ENCODE data around the gene RCVRN. TPM values are rescaled to one million over a fixed set of nuclear protein-coding genes. Genes with fewer than 3 reads are reported as not detected.

Gene RCVRN
- total and polyA plus RNA-seq, 2 of the 8 experiments (the other 6 are each of a cell fraction or from before 2014, with no cell fraction given) = not detected

DNA sequence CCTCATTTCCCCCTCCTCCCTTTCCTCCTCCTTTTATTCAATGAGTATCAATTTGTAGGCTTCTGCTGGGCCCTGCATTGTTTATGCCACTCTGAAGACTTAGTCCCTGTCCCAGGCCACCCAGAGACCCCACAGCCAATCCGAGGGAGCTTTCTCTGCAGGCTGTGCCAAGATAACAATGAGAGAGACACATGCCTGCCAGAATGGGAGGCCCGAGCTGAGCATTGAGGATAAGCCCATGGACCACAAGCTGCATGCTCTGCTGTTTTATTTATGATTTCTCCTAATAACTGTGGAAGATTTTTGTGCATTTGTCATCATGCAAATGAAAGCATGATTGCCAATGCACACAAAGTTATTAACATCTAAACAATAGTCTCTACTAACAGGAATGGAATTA is 3.0 kb downstream of the RCVRN start:
- H3K14ac ChIP-seq (ENCODE audit: insufficient read length) = no peak overlapping the region
- no peak overlapping the region for H3K27ac ChIP-seq (ENCODE audit: low read depth, low read length)
- no peaks in the 10 kb centered on the region for H3K79me1 ChIP-seq (ENCODE audit: low read depth, low read length)
- DNase-seq (ENCODE audit: low read depth in 1 of 2, low spot score in 2 of 2) (no peak), FAIRE-seq (no peak)
- no peak overlapping the region for H2BK20ac ChIP-seq (ENCODE audit: low read length)
- POLR2A ChIA-PET (ENCODE audit: partially characterized antibody) = no interaction called here
- no peaks in the 10 kb centered on the region for H3K27me3 ChIP-seq (replicated peaks in 1 of 4; ENCODE audit: control insufficient read depth in 3 of 4, extremely low read depth in 1 of 4, insufficient read depth in 3 of 4, low read length in 3 of 4)
- no peak overlapping the region for H3K56ac ChIP-seq (replicated peaks; ENCODE audit: insufficient read length, low read depth, low read length)
- H3K4ac ChIP-seq (replicated peaks; ENCODE audit: insufficient read length, low read depth, low read length) = no peak overlapping the region
- no peaks in the 10 kb centered on the region for H4K20me1 ChIP-seq (replicated peaks in 1 of 2; ENCODE audit: control insufficient read depth in 1 of 2, insufficient read depth in 2 of 2, low read length in 2 of 2)
- no peak overlapping the region for H2BK15ac ChIP-seq (ENCODE audit: low read length)
- H4K91ac ChIP-seq (replicated peaks; ENCODE audit: insufficient read length, low read length) = no peak overlapping the region
- H3K23me2 ChIP-seq (ENCODE audit: low read depth, low read length) = no peaks in the 10 kb centered on the region
- H3K9me3 ChIP-seq (ENCODE audit: insufficient read depth in 2 of 2, low read depth in 1 of 2, low read length in 1 of 2) = no peaks in the 10 kb centered on the region
- no peak overlapping the region for H2BK12ac ChIP-seq (ENCODE audit: low read depth, low read length)
- no peak overlapping the region for H2BK5ac ChIP-seq (ENCODE audit: low read depth, low read length)
- no peak overlapping the region for H3K4me2 ChIP-seq (ENCODE audit: insufficient read depth in 1 of 2, low read depth in 2 of 2, low read length in 2 of 2)
- H3K18ac ChIP-seq (ENCODE audit: extremely low read depth, low read length) = no peak overlapping the region
- H4K5ac ChIP-seq (ENCODE audit: insufficient read length, low read depth, low read length) = no peak overlapping the region
- no peak overlapping the region for H4K8ac ChIP-seq (ENCODE audit: extremely low read depth, insufficient read depth, low read length)
- no peaks in the 10 kb centered on the region for H3K79me2 ChIP-seq (ENCODE audit: control insufficient read depth in 1 of 2, insufficient read depth in 2 of 2, low read length in 2 of 2)
- H3K23ac ChIP-seq (ENCODE audit: insufficient read length) = no peak overlapping the region
- no peak overlapping the region for H3K4me3 ChIP-seq (ENCODE audit: extremely low read depth in 1 of 4, insufficient read depth in 2 of 4, low read depth in 3 of 4, low read length in 4 of 4)
- 0 out of 2 replicates have a peak overlapping the region, but pooled peaks have one; percentile 15 for H2AFZ ChIP-seq (ENCODE audit: low read length)
- WGBS, 2 experiments (ENCODE audit: extremely low coverage in 1 of 2, insufficient coverage in 1 of 2, insufficient read length in 1 of 2, insufficient replicate concordance in 2 of 2, low coverage in 1 of 2, low lambda C conversion rate in 2 of 2, missing lambda C conversion rate in 1 of 2) = 60% methylated on average over 2 of the region's 2 CpGs; no CpG with 5 or more reads in 1 of the 2 experiments
- H3K9ac ChIP-seq (replicated peaks in 1 of 4; ENCODE audit: extremely low read depth in 1 of 4, low read depth in 3 of 4, low read length in 3 of 4) = no peak overlapping the region
- no peak overlapping the region for H2AK5ac ChIP-seq (ENCODE audit: low read depth, low read length)
- CTCF ChIA-PET (ENCODE audit: partially characterized antibody) = interaction anchor here (1.3 to 10.8 kb wide), 4 partner anchors 11 to 728 kb away, joined by 3 to 101 read pairs (median 6); no protein-coding TSS in a partner anchor
- TF ChIP-seq NRF1 (IDR thresholded peaks at IDR 0.05; ENCODE audit: low read depth, low read length) (no peak), HDAC6 (IDR thresholded peaks at IDR 0.05; ENCODE audit: low read depth, low read length) (no peak), TEAD4 (IDR thresholded peaks at IDR 0.05; ENCODE audit: low read depth, low read length) (no peak), KDM1A (IDR thresholded peaks at IDR 0.05; ENCODE audit: borderline replicate concordance, low read length) (no peak), GABPA (IDR thresholded peaks at IDR 0.05; ENCODE audit: borderline replicate concordance, insufficient read depth, low read length) (no peak), EGR1 (IDR thresholded peaks at IDR 0.05; ENCODE audit: borderline replicate concordance, low read depth, low read length) (no peak), SIN3A (conservative IDR thresholded peaks at IDR 0.05 in 1 of 2, IDR thresholded peaks at IDR 0.05 in 1 of 2; ENCODE audit: low read depth in 1 of 2, low read length in 2 of 2) (no peak)
- H3K36me3 ChIP-seq (ENCODE audit: control insufficient read depth in 2 of 4, insufficient read depth in 4 of 4, low read length in 3 of 4) = no peaks in the 10 kb centered on the region
- H2BK120ac ChIP-seq (replicated peaks; ENCODE audit: low read depth, low read length) = no peak overlapping the region
- H3K4me1 ChIP-seq (replicated peaks in 1 of 4; ENCODE audit: control insufficient read depth in 3 of 4, insufficient read depth in 4 of 4, low read length in 3 of 4) = no peaks in the 10 kb centered on the region; a peak in 1 of 7 replicates

All from H1 (cell line).